SKM-1 treated with dmso at 0.1 percent for 144 hours (cell line): ENCODE results near the gene KPNA6.
"Not testable (repeated sequence)": the region's sequence is repeated elsewhere in the genome, so short reads cannot be mapped to it uniquely, and the experiment has no call there.

Experiments
- DNase-seq: peaks from one replicate; lab custom pipeline; 2025; ENCODE audit not compliant: unreplicated experiment; lab: John Stamatoyannopoulos, UW

Gene KPNA6

DNA sequence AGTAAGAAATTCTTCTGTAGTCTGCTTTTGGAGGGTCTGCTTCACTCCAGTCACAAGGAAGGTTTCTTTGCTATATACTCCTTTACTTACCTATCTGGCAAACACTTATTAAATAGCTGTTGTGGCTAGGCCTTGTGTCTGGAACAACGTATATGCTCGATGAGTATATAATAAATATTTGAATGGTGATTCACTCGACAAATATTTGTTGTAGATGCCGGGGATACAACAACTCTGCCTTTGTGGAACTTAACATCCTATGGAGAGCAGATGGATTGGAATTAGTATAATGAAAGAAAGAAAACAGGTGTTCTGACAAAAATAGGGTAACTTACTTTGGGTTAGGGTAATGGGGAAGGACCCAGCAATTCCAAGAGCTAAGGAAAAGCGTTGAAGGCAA, 31.1 kb downstream of the KPNA6 start:
- no peak for DNase-seq

GRCh38 chr1:32142446-32143301, 34.8 kb downstream of the KPNA6 start:
- DNase-seq, result no peak

DNA sequence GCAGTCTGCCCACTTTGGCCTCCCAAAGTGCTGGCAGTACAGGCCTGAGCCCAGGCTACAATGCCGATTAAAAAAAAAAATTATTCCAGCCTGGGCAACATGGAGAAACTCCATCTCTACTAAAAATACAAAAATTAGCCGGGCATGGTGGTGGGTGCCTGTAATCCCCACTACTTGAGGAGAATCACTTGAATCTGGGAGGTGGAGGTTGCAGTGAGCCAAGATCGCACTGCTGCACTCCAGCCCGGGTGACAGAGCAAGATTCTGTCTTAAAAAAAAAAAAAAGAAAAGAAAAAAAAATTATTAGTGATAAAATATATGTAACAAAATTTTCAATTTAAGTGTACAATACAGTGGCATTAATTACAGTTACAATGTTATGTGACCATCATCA, 35.4 kb downstream of the KPNA6 start:
- DNase-seq, result not testable (repeated sequence)

DNA sequence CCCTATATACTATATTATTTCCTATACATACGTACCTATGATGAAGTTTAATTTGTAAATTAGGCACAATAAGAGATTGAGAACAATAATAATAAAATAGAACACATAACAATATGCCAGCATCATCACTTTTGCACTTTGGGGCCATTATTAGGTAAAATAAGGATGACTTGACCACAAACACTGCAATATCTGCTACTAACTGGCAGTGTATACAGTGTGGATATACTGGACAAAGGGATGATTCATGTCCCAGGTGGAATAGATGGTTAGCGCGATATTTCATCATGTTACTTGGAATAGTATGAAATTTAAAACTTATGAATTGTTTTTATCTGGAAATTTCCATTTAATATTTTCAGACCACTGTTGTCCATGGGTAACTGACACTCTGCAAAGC, 36.2 kb downstream of the KPNA6 start:
- no peak for DNase-seq

GRCh38 chr1:32147799-32148198, 39.9 kb downstream of the KPNA6 start:
- DNase-seq, result not testable (repeated sequence)

- no peak for DNase-seq
These were observed 43.0 kb downstream of the KPNA6 start for GRCh38 chr1:32150847-32151246.

- no peak for DNase-seq
These were observed 43.5 kb downstream of the KPNA6 start for GRCh38 chr1:32151319-32151787.

- DNase-seq, result no peak
These were observed 51.3 kb downstream of the KPNA6 start for GRCh38 chr1:32159189-32159588.

- DNase-seq, result no peak
These were observed 55.5 kb downstream of the KPNA6 start for GRCh38 chr1:32163405-32163804.

- not testable (repeated sequence) for DNase-seq
These were observed 57.8 kb downstream of the KPNA6 start for GRCh38 chr1:32165633-32166032.

DNA sequence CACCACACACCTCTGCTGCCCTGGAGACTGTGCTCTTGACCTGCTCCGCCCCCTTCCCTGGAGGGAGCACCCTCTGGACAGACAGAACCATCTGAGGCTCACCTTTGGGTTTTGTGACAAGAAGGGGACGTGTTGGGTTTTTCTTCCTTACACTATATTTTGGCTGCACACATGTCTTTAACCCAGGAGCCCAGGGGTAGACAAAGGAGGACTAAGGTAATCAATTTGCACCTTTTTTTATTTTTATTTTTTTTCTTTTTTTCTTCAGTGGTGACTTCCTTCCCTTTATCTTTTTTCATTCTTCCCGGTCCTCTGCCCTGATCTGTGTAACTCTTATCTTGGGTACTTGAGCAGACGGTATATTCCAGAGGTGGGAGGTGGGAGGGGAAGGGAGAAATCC, 63.1 kb downstream of the KPNA6 start:
- no peak for DNase-seq

DNA sequence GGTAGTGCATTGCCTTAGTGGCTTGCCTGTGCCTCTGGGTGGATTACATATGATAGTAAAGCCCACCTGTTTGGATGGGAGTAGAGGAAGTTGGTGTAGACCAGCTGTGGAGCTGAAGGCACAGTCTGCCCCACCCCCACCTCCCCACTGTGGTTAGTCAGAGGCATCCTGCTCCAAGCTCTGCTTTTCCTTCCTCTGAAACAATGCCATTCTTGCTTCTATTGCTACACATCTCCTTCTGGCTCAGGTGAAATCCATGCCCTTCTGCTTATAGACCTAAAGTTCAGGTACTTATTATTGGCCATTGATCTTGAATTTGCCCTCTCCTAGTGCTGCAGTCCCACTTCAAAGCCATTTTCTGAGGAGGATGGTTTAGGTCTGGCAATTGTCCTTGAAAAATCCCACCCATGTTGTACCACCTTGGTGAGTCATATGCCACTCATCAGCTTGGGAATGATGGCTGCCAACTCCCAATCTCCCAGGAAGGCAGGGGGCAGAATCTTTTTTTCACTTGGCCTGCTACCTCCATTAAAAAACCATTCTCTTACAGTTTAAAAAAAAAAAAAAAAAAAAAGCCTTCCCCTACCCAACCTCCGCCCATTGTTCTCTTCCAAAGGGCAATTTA, 64.9 kb downstream of the KPNA6 start:
- no peak for DNase-seq

GRCh38 chr1:32178380-32179192, 70.7 kb downstream of the KPNA6 start:
- DNase-seq, result peak; percentile 62

- no peak for DNase-seq
These were observed 71.3 kb downstream of the KPNA6 start for GRCh38 chr1:32179193-32179442.

GRCh38 chr1:32179443-32180185, 71.8 kb downstream of the KPNA6 start, which contains the start of gene TXLNA:
Gene TXLNA, plus strand, starts transcription at chr1:32179675. Its CDS starts 671 bp downstream, at chr1:32180346.
- peak; percentile 93 for DNase-seq

DNA sequence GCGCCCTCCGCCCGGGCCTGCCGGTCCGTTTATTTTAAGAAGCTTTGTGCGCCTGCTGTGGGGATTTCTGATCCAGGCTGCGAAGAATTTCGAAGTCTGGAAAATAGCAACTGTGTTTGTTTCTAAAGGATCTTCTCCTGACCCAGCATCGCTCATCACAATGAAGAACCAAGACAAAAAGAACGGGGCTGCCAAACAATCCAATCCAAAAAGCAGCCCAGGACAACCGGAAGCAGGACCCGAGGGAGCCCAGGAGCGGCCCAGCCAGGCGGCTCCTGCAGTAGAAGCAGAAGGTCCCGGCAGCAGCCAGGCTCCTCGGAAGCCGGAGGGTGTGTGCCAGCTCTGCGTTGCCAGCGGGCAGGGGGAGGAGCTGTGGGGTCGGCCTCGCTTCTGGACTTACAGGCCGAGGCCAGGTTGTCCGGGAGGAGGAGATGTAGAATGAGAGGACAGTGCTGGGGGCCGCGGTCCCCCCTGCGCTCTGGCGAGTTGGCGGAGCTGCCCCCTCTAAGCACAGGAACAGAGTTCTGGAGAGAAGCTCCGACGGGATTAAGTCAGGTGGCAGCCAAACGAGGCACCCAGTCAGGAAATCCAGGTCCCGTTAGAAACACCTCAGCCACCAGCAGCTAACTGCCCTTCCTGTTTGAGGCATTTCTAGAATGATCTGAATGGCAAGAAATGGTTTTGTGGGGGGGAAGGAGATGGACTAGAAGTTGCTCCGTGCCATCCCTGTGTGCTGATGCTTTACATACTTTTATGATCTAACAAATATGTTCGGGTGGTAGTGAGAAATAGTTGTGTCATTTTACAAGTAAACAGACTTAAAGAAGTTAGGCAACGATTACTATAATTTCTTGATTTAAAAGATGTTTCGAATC, 72.6 kb downstream of the KPNA6 start:
- DNase-seq, result no peak

- DNase-seq, result no peak
These were observed 73.2 kb downstream of the KPNA6 start for GRCh38 chr1:32181065-32181464.

DNA sequence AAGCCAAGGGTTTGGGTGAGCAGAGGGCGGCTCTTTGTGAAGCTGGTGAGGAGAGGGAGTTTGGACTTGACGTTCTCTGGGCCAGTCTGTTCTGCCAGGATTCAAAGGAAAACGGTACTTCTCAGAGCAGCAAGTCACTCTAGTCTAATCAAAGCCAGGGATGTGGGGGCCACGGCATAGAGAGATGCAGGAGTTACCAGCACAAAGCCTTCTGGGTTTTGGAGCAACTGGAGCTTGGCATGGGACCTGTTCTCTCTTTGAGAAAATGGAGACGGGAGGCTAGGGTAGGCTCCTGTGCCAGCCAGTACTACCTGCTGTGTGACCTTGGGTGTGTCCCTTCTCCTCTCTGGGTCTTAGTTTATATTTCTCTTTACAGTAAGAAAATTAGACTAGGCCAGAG, 73.7 kb downstream of the KPNA6 start:
- no peak for DNase-seq

GRCh38 chr1:32182060-32182459, 74.2 kb downstream of the KPNA6 start:
- DNase-seq, result no peak

DNA sequence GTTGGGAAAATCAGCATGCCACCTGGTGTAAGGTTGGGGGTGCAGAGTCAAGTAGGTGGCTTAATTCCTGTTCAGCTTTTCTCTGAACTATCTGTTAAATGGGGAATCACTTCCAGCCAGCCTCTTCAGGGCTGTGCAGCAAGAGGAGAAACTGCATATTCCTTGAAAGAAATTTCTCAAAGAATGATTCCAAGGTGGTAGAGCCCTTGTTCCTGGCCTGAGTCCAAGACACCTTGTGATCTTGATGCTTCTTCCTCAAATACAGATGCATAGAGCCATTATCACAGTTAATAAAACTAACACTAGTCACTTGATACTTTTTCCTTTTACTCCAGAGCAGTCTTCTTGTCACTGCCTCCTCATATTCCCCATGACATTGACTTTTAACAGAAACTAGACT, 76.8 kb downstream of the KPNA6 start:
- no peak for DNase-seq
